Panc1 (cell line): ENCODE data around the gene TYW3. TPM values are rescaled to one million over a fixed set of nuclear protein-coding genes. Genes with fewer than 3 reads are reported as not detected.

ENCODE experiments used
- ATAC-seq: fragments of 200-7000 bp; cut with Tn5 transposase; 2 replicates; pipeline ENCODE4 v1.9.1; 2020; ENCODE audit warnings: mild to moderate bottlenecking, moderate library complexity
- BruUV-seq: library from RNA; stranded (reverse); fragments of 400-500 nt; replicated peaks from 2 replicates; lab custom pipeline; 2021; lab: Mats Ljungman, UMichigan
- CTCF ChIA-PET: fragments of 300-600 bp; sonication (Branson Sonifier 250); formaldehyde crosslinking; loops from one replicate; lab custom pipeline; 2022; ENCODE audit warnings: antibody characterized with exemption; lab: Charles Lee
- POLR2A ChIA-PET: fragments of 300-600 bp; sonication (Branson Sonifier 250); formaldehyde crosslinking; loops from one replicate; lab custom pipeline; 2022; ENCODE audit warnings: antibody characterized with exemption; lab: Charles Lee
- DNase-seq: peaks from one replicate; pipeline ENCODE4 v3.0.0-alpha.2; 2010; ENCODE audit warnings: low read depth, low spot score
- H3K27ac ChIP-seq: 2 replicates; pipeline ENCODE4 v1.5.1; 2011; ENCODE audit warnings: mild to moderate bottlenecking, low read length, inconsistent platforms
- H3K27me3 ChIP-seq: fragments of 200-500 bp; sonication (Bioruptor generic); 2 replicates; pipeline ENCODE4 v1.6.0; 2014; ENCODE audit warnings: low read length, inconsistent platforms; ENCODE audit not compliant: control insufficient read depth, insufficient read depth
- H3K36me3 ChIP-seq: fragments of 200-500 bp; sonication (Bioruptor generic); 2 replicates; pipeline ENCODE4 v1.5.1; 2014; ENCODE audit warnings: inconsistent platforms, mild to moderate bottlenecking, low read length, moderate library complexity; ENCODE audit not compliant: control insufficient read depth, insufficient read depth
- H3K4me1 ChIP-seq: 2 replicates; pipeline ENCODE4 v1.5.1; 2011; ENCODE audit warnings: inconsistent platforms, mild to moderate bottlenecking, low read length, moderate library complexity; ENCODE audit not compliant: control insufficient read depth, insufficient read depth
- H3K4me3 ChIP-seq, 2 experiments: 2 replicates each; pipeline ENCODE4 v1.5.1; 2011 to 2012; ENCODE audit warnings: low read depth in 2 of 2, low read length in 2 of 2, mild to moderate bottlenecking in 2 of 2, inconsistent platforms in 1 of 2, moderate library complexity in 1 of 2
- H3K9me3 ChIP-seq: fragments of 200-500 bp; sonication (Bioruptor generic); 2 replicates; pipeline ENCODE4 v1.5.1; 2014; ENCODE audit warnings: low read depth, mild to moderate bottlenecking, inconsistent platforms, low read length, moderate library complexity; ENCODE audit not compliant: control insufficient read depth, insufficient read depth
- POLR2AphosphoS5 ChIP-seq: IDR thresholded peaks from 2 replicates; pipeline ENCODE4 v1.6.1; 2012; ENCODE audit warnings: mild to moderate bottlenecking, low read depth, low read length, moderate library complexity
- SIN3A ChIP-seq: IDR thresholded peaks from 2 replicates; pipeline ENCODE4 v1.6.1; 2012; ENCODE audit warnings: low read depth, mild to moderate bottlenecking, low read length, moderate library complexity, borderline replicate concordance; ENCODE audit not compliant: insufficient read depth
- TCF7L2 ChIP-seq: IDR thresholded peaks from 2 replicates; pipeline ENCODE4 v1.6.1; 2011; ENCODE audit warnings: mild to moderate bottlenecking, low read depth, low read length, inconsistent platforms
- in situ Hi-C: cut with HindIII; loops from 2 replicates; pipeline ENCODE4 v1.10.0; 2016; ENCODE audit warnings: low sequenced_read_pairs, low pct_unique_long_range_greater_than_20kb
- intact Hi-C: fragments of 100-400 bp; cut with micrococcal nuclease; formaldehyde crosslinking; loops from one replicate; pipeline ENCODE4 v1.10.0; 2022; ENCODE audit not compliant: unreplicated experiment
- total RNA-seq: library from RNA; stranded (reverse); gene quantifications from one replicate; pipeline ENCODE4 v1.2.1, GENCODE V29; 2021; ENCODE audit not compliant: unreplicated experiment
- TF ChIP-seq, protein P1 (sequence below), 2 experiments: IDR thresholded peaks; 2 replicates each; pipeline ENCODE4 v1.6.1; 2011 to 2012; ENCODE audit warnings: low read depth in 2 of 2, control low read depth in 1 of 2, low read length in 1 of 2, mild to moderate bottlenecking in 1 of 2, moderate library complexity in 1 of 2; ENCODE audit not compliant: insufficient read depth in 1 of 2
- TF ChIP-seq, protein P2 (sequence below): fragments of 450-650 bp; IDR thresholded peaks from 2 replicates; pipeline ENCODE4 v1.5.1; 2017; ENCODE audit warnings: mild to moderate bottlenecking

Gene TYW3
- total RNA-seq, 1 experiment from 2014 or later = 20.0 TPM

DNA sequence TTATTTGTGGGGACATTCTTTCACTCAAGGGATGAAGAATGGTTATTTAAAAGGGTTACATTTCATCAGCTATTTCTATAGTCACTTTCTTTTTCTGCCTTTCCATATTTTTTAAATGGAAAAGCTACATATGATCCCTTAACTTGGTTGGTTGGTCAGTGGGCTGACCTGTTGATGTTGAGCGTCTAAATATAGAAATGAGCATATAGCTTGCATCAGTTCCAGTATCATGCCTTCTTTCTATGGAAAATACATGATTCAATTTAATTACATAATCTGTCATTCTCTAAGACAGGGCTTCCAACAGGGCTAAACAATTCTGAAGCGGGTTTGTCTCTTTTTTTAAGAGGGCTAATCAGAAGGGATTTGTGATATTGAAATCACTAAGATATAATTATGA, 40.6 kb downstream of the TYW3 start:
- ChIA-PET CTCF (no interaction called here), POLR2A (no interaction called here)
- ATAC-seq (no peak), DNase-seq (no peak)
- H3K4me1 ChIP-seq = no peaks in the 10 kb centered on the region
- no TSS peak for BruUV-seq
- in situ Hi-C loops (no loop called here), intact Hi-C loops (loop anchor here (10.0 kb wide), 1 partner anchor 321 kb away; no protein-coding TSS in a partner anchor)
- H3K9me3 ChIP-seq = no peaks in the 10 kb centered on the region
- H3K27ac ChIP-seq = no peak overlapping the region
- H3K36me3 ChIP-seq = no peaks in the 10 kb centered on the region
- H3K4me3 ChIP-seq = no peak overlapping the region
- TF ChIP-seq POLR2AphosphoS5 = no peak
- TF ChIP-seq SIN3A = no peak
- TF ChIP-seq TCF7L2 = no peak
- TF ChIP-seq, protein P1, sequence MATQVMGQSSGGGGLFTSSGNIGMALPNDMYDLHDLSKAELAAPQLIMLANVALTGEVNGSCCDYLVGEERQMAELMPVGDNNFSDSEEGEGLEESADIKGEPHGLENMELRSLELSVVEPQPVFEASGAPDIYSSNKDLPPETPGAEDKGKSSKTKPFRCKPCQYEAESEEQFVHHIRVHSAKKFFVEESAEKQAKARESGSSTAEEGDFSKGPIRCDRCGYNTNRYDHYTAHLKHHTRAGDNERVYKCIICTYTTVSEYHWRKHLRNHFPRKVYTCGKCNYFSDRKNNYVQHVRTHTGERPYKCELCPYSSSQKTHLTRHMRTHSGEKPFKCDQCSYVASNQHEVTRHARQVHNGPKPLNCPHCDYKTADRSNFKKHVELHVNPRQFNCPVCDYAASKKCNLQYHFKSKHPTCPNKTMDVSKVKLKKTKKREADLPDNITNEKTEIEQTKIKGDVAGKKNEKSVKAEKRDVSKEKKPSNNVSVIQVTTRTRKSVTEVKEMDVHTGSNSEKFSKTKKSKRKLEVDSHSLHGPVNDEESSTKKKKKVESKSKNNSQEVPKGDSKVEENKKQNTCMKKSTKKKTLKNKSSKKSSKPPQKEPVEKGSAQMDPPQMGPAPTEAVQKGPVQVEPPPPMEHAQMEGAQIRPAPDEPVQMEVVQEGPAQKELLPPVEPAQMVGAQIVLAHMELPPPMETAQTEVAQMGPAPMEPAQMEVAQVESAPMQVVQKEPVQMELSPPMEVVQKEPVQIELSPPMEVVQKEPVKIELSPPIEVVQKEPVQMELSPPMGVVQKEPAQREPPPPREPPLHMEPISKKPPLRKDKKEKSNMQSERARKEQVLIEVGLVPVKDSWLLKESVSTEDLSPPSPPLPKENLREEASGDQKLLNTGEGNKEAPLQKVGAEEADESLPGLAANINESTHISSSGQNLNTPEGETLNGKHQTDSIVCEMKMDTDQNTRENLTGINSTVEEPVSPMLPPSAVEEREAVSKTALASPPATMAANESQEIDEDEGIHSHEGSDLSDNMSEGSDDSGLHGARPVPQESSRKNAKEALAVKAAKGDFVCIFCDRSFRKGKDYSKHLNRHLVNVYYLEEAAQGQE (IDR thresholded peaks at IDR 0.05; ENCODE audit: insufficient read depth in 1 of 2, low read depth in 2 of 2, low read length in 1 of 2) = no peak
- TF ChIP-seq, protein P2, sequence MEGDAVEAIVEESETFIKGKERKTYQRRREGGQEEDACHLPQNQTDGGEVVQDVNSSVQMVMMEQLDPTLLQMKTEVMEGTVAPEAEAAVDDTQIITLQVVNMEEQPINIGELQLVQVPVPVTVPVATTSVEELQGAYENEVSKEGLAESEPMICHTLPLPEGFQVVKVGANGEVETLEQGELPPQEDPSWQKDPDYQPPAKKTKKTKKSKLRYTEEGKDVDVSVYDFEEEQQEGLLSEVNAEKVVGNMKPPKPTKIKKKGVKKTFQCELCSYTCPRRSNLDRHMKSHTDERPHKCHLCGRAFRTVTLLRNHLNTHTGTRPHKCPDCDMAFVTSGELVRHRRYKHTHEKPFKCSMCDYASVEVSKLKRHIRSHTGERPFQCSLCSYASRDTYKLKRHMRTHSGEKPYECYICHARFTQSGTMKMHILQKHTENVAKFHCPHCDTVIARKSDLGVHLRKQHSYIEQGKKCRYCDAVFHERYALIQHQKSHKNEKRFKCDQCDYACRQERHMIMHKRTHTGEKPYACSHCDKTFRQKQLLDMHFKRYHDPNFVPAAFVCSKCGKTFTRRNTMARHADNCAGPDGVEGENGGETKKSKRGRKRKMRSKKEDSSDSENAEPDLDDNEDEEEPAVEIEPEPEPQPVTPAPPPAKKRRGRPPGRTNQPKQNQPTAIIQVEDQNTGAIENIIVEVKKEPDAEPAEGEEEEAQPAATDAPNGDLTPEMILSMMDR = no peak
- H3K27me3 ChIP-seq = peaks cover 7% of the 10 kb centered on the region

DNA sequence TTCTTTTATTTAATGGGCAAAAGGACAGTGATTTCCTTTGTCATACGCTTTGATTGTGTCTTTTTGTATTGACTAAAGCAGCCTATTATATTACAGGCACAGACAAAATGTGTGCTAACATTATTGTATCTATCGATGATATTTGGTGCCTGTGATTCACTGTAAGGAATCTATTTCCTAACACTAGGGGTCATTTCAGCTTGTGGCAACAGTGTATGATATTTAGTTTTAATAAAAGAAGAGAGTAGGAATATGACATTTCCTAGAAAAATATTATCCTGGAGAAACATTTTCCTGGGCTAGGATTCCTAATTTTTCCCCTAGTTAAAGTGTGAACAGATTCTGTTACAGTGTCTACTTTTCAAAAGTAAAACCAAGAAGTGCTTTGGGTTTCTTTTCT, 42.8 kb downstream of the TYW3 start:
- no peaks in the 10 kb centered on the region for H3K9me3 ChIP-seq
- no peak for DNase-seq
- no TSS peak for BruUV-seq
- no peak overlapping the region for H3K4me3 ChIP-seq
- H3K36me3 ChIP-seq = no peaks in the 10 kb centered on the region
- peaks cover 7% of the 10 kb centered on the region for H3K27me3 ChIP-seq
- in situ Hi-C loops (loop anchor here (25.0 kb wide), 1 partner anchor 412 kb away; no protein-coding TSS in a partner anchor), intact Hi-C loops (loop anchor here (10.0 kb wide), 1 partner anchor 319 kb away; no protein-coding TSS in a partner anchor)
- ATAC-seq = no peak
- TF ChIP-seq SIN3A (no peak), POLR2AphosphoS5 (no peak)
- TF ChIP-seq, protein P2 = peak; percentile 0; the same call in 1 of the 2 replicates
- TF ChIP-seq, protein P1 (IDR thresholded peaks at IDR 0.05; ENCODE audit: insufficient read depth in 1 of 2, low read depth in 2 of 2, low read length in 1 of 2) = no peak
- no peak overlapping the region for H3K27ac ChIP-seq
- ChIA-PET CTCF (no interaction called here), POLR2A (no interaction called here)
- H3K4me1 ChIP-seq = no peaks in the 10 kb centered on the region
